ENCODE data around the gene XK.

The XK gene

DNA sequence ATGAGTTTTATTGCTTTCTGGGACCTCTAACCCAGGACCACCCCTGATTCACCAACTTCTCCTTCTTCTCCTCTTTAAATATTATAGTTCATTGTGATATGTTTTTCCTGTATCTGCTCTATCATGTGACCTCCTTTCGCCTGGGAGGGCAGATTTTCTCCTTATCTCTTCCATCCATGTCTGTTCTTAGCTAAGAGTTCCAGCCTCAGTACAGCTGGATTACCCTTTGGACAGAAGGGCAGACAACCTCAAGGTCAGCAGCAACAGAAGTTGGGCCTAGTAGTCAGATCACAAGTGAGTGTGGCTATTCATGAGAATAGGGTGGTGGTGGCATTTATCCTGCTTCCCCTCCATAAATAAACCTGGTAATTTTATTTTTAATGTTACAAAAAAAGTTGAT lies 5.7 kb upstream of the XK start:
- DNase-seq = no peak

DNA sequence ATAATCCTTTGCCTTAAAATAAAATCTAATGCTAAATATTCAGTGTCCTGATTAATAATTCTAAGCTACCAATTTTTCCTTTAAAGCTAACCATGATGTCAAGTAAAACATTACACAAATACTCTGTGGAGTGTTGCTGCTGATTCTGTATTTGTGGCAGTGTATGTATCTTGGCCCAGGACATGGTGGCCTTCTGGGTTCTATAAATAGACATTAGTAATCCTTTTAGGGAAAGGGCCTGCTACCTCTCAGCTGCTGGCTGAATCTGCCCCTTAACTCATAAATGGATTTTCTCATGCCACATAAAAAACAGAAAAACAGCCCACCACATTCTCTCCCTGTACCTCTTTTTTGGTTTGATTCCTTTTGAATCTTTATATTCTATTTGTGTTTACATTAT lies 1.2 kb upstream of the XK start:
- no peak for DNase-seq

- DNase-seq = no peak
These were observed 618 bp upstream of the XK start for GRCh38 chrX:37684973-37685372.

DNA sequence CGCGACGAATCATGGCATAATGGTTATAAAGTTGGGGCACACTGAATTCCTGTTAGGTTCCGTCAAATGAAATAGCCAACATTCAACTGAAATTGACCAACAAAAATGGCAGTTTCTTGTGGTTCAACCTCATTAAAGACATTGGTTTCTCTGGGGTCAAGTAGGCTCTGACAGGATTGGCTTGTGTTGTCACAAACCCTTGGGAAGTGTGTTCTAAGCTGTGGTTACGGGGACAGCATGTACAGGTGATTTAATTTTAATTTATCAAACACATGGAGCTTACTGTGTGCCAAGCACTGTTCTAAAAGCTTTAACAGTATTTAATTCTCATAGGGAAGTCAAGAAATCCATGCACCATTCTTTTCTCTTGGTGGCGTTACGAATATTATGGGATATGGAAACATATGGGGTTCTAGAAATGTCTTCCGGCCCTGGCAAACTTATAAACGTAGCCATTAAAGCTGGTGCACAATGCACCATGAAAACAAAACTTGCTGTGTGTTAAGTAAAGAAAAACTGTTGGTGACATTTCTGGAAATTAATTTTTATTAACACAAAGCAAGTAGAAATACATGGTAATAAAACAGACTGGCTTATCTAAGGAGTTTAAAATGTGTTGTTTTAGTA lies 891 bp downstream of the XK start:
- DNase-seq = no peak

GRCh38 chrX:37686996-37687395 lies 1.4 kb downstream of the XK start:
- DNase-seq = no peak

DNA sequence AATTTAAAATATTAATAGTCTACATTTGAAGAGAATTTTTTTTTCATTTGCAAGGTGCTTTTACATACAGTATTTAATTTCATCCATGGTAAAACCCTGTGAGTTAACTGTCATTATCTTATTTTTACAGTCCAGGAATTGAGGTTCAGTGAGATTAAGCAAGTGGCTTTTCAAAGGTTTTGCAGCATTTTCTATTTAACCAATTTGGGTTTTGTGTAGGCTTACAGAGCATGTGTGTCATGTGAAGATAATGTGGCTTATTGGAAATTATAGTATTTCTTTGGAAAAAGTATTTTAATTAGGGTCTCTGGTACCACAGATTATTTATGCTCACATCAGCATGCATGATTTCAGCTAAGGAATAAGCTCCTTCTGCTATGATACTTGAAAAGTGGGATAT lies 4.5 kb downstream of the XK start:
- DNase-seq = no peak

GRCh38 chrX:37692918-37693317 lies 7.3 kb downstream of the XK start:
- DNase-seq = no peak

DNA sequence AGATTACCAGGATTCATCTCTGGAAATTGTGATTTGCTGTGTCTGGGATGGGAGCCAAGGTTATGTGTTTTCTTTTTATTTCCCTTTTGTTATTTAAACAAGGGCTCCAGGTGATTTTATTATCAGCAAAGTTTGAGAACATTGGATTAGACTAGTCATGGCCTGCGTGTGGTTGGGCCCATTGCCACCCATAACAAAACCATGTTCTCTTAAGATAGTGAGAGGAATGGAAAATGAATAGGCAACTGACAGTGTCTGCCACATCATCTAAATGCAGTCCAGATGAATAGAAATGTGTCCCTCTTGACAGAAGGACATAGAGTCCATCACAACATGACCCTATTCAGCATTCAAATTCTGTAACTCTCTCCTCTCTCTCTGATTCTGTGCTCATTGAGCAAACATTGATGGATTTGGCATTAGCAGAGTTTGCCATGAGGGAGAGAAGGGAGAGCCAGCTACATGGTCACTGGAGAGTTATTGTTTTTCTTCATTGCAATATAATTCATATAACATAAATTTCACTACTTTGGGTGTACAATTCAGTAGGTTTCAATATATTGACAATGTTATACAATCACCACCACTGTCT lies 11.7 kb downstream of the XK start:
- no peak for DNase-seq

GRCh38 chrX:37701588-37701987 lies 16.0 kb downstream of the XK start:
- peak; percentile 15 for DNase-seq

- no peak for DNase-seq
These were observed 26.4 kb downstream of the XK start for GRCh38 chrX:37711991-37712390.

- DNase-seq = no peak
These were observed 26.9 kb downstream of the XK start for GRCh38 chrX:37712458-37712857.

DNA sequence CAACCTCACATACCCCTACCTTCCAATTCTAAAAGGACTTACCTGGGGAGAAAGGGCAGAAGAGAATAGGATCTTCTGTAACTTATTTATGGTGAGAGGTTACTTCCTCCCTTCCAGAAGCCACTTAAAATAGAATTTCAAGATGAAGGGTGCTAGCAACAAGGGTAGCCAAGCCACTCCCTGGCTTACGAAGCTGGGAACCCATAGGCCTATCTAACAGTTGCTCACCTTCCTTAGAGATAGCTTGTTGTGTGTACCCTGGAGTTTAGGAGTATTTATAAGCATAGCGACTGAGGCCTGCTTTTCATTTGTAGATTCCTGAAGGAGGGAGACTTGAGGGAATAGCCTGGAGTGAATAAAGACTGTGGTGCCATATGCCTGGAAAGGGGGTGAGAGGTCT lies 28.9 kb downstream of the XK start:
- no peak for DNase-seq

DNA sequence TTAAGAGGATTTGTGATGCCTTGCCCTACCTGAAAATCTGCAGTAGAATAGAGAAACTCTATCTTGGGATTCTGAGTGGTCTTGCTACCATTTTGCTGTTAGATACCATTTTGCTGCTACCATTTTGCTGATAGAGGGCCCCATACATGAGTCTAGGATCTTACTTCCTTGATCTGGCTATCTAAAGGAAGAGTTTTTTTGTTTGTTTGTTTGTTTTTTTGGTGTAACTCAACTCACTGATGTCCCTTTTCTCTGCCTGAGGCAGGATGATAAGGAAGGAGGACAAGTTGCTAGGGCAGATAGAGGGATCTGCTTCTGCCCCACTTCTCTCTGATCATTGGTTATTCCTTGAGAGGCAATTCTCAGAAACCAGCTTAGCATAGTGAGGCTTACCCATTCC lies 31.0 kb downstream of the XK start:
- DNase-seq = no peak

DNA sequence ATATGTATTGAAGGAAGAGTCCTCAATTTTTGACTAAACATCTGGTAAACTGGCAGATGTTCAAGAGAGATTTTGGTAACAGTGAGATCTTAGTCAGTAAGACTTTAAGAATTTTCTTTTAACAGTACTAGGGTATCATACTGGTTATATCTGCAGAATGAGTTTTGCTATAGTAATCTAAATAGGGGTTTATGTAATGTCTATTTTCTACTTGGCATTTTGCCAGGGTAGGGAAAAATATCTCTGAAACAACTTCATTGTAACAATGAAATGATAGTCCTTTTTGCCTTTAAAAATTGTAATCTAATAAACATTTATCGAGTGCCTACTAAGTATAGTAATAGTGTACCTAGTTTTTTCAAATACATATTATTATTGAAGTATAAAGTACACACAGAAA lies 32.1 kb downstream of the XK start:
- DNase-seq = no peak

DNA sequence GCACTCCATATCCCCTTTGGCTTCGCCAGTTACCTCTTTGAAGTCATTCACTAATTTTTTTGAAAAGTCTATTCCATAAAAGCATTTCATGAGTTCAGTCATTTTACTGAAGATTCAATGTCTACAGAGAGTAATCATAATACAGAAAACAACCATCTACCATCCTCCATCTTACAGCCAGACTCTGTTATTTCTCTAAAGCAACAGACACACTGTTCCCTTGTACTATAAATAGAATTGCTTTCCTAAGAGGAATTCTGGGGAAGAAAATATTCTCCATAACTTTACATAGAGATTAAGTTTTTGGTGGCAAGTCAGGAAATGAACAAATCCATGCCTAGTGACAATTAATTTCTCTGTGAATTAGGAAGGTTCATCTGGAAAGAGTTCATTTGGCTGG lies 37.0 kb downstream of the XK start:
- DNase-seq = no peak

DNA sequence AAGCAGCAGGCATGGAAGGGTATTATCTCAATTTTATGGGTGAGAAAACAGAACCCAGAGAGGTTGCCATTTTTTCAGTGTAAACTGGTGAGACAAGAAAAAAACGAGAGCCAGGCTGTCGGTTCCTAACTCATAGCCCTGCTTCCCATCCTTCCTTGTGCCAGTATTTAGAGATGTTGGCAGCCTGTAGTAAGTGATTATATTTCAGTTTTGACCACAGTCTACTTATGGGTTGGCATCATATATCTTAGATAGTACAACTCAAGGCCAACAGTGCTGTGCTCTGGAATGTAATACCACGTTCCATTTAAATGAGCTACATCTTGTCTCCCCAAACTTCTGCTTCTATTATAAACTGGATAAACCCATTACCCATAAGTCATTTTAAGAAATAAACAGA lies 40.8 kb downstream of the XK start:
- no peak for DNase-seq

DNA sequence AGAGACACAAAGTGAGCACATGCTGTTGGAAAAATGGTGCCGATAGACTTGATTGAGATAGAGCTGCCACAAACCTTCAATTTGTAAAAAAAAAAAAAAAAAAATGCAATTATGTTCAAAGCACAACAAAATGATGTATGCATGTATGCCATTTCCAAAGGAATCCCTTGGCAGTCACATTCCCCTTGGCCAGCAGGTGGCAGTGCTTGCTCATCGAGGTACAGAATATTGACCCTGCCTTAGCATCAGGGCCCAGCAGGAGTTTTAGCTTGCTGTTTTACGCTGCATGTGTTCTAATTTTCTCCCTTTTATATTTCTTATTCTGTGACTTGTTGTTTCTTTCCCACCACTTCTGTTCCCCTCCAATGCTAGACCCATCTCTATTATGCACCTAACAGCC lies 59.8 kb downstream of the XK start:
- DNase-seq = no peak

DNA sequence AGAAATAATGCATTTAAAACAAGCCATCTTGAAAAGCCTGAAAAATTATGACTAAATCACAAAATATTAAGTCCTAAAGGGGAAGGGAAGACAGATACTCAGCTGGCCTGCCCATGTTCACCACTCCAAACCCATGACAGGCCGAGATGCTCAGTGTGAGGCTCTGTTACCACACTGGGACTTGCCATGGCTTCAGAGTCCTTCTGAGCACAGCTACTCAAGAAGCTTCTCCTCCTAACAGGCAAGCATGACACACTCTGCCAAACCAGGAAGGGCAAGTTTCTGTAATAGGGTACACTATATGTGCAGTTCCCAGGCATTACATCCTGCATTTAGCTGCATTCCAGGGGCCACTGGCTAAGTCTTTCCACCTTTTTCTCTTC lies 60.2 kb downstream of the XK start:
- no peak for DNase-seq

- DNase-seq = no peak
These were observed 60.8 kb downstream of the XK start for GRCh38 chrX:37746218-37746941.

DNA sequence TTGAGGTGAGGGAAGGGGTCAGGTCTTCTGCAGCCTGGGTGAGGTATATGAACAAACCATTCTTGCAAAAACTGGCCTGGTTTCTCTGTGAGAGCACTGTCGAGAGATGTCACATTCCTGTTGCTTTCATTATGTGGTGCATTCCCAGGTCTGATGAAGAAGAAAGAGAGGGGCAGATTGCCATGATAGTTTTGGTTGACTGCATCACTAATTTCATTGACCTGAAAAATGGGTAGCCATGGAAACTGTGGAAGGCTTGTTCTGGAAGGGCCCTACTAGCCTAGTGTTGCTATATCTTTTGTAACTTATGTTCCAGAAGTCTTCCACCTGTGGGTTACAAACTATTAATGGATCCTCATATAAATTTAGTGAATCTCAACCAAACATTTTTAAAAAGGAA lies 61.4 kb downstream of the XK start:
- DNase-seq = no peak

- no peak for DNase-seq
These were observed 66.7 kb downstream of the XK start for GRCh38 chrX:37752281-37752680.

DNA sequence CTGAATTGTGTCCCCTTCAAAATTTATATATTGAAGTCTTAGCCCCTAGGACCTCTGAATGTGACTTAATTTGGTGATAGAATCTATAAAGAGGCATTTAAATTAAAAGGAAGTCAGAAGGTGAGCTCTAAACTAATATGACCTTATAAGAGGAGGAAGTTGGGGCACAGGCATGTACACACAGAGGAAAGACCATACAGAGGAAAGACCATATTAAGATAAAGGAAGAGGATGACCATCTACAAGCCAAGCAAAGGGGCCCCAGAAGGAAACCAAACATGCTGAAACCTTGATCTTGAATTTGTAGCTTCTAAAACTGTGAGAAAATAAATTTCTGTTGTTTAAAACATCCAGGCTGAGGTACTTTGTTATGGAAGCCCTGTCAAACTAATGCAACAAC lies 67.3 kb downstream of the XK start:
- no peak for DNase-seq

- no peak for DNase-seq
These were observed 67.8 kb downstream of the XK start for GRCh38 chrX:37753384-37753783.

DNA sequence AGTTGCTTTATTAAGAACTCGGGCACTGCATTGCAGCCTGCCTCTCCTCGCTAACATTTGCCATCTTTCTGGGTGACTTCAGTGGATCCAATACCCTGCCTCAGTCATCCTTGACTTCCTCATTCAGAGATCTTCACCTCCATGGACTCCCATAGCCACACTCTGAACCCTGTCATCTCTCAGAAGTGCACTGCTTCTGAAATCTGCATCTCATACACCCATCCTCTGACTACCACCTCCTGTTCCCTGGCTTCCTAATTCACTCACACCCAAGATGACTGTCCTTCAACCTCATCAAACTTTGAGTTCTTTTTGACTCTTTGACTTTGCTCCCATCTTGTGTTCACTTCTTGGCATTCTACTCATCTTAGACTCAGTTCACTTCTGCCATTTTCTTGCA lies 68.9 kb downstream of the XK start:
- no peak for DNase-seq

GRCh38 chrX:37755025-37755424 lies 69.4 kb downstream of the XK start:
- DNase-seq = no peak

Data from NCI-H187 treated with DMSO at 0.1 percent for 48 hours (cell line).